PC-3 (cell line): ENCODE measurements around the gene FUBP3. TPM values are rescaled to one million over a fixed set of nuclear protein-coding genes. Genes with fewer than 3 reads are reported as not detected.

Experiments used
- ATAC-seq: fragments of 200-7000 bp; cut with Tn5 transposase; 2 replicates; pipeline ENCODE4 v1.9.1; 2020; ENCODE audit warnings: mild to moderate bottlenecking, moderate library complexity
- BruUV-seq: library from RNA; stranded (reverse); fragments of 400-500 nt; replicated peaks from 2 replicates; lab custom pipeline; 2021; lab: Mats Ljungman, UMichigan
- CTCF ChIA-PET: fragments of 300-600 bp; sonication (Branson Sonifier 250); formaldehyde crosslinking; loops from one replicate; lab custom pipeline; 2022; ENCODE audit warnings: antibody characterized with exemption; lab: Charles Lee
- POLR2A ChIA-PET: fragments of 300-600 bp; sonication (Branson Sonifier 250); formaldehyde crosslinking; loops from one replicate; lab custom pipeline; 2022; ENCODE audit warnings: antibody characterized with exemption; ENCODE audit not compliant: unreplicated experiment; lab: Charles Lee
- DNase-seq: peaks from one replicate; pipeline ENCODE4 v3.0.0-alpha.2; 2015
- H2AFZ ChIP-seq: fragments of 300-600 bp; sonication (generic); 2 replicates; pipeline ENCODE4 v1.6.0; 2016; ENCODE audit warnings: antibody characterized with exemption, low read length
- H3F3A ChIP-seq: fragments of 300-600 bp; sonication (generic); one replicate; pipeline ENCODE4 v1.6.0; 2017; ENCODE audit warnings: antibody characterized with exemption, low read length, control low read depth, mild to moderate bottlenecking; ENCODE audit not compliant: unreplicated experiment
- H3K27ac ChIP-seq: fragments of 300-600 bp; sonication (generic); 2 replicates; pipeline ENCODE4 v1.5.1; 2016; ENCODE audit warnings: mild to moderate bottlenecking, low read length
- H3K27me3 ChIP-seq: fragments of 300-600 bp; sonication (generic); 2 replicates; pipeline ENCODE4 v1.6.1; 2016; ENCODE audit warnings: low read length, mixed read lengths
- H3K36me3 ChIP-seq: fragments of 300-600 bp; sonication (generic); 2 replicates; pipeline ENCODE4 v1.6.1; 2016; ENCODE audit warnings: low read depth, mixed run types, low read length, mixed read lengths
- H3K4me1 ChIP-seq: fragments of 300-600 bp; sonication (generic); 2 replicates; pipeline ENCODE4 v1.5.1; 2016; ENCODE audit warnings: low read length; ENCODE audit not compliant: insufficient read depth
- H3K4me2 ChIP-seq: fragments of 300-600 bp; sonication (generic); 2 replicates; pipeline ENCODE4 v1.6.0; 2016; ENCODE audit warnings: low read length
- H3K4me3 ChIP-seq: fragments of 300-600 bp; sonication (generic); 2 replicates; pipeline ENCODE4 v1.5.1; 2016; ENCODE audit warnings: mild to moderate bottlenecking, low read length, mixed read lengths
- H3K79me2 ChIP-seq: fragments of 300-600 bp; sonication (generic); 2 replicates; pipeline ENCODE4 v1.6.1; 2017; ENCODE audit warnings: low read length, mixed read lengths
- H3K9ac ChIP-seq: fragments of 300-600 bp; sonication (generic); 2 replicates; pipeline ENCODE4 v1.6.0; 2016; ENCODE audit warnings: mild to moderate bottlenecking, low read length
- H3K9me2 ChIP-seq: fragments of 300-600 bp; sonication (generic); replicated peaks from 2 replicates; pipeline ENCODE4 v1.6.1; 2016; ENCODE audit warnings: mixed run types, low read length, mixed read lengths
- H3K9me3 ChIP-seq: fragments of 300-600 bp; sonication (generic); 2 replicates; pipeline ENCODE4 v1.6.1; 2016; ENCODE audit warnings: low read length, mixed read lengths
- H4K20me1 ChIP-seq: fragments of 300-600 bp; sonication (generic); 2 replicates; pipeline ENCODE4 v1.6.1; 2016; ENCODE audit warnings: low read length, mixed read lengths
- EZH2 ChIP-seq: fragments of 300-600 bp; sonication (generic); IDR thresholded peaks from one replicate; pipeline ENCODE4 v1.6.1; 2017; ENCODE audit warnings: antibody characterized with exemption, mild to moderate bottlenecking, low read length; ENCODE audit not compliant: unreplicated experiment
- EZH2phosphoT487 ChIP-seq: fragments of 300-600 bp; sonication (generic); IDR thresholded peaks from 2 replicates; pipeline ENCODE4 v1.6.1; 2018; ENCODE audit warnings: mild to moderate bottlenecking, antibody characterized with exemption, low read length, borderline replicate concordance
- intact Hi-C: fragments of 100-400 bp; cut with micrococcal nuclease; formaldehyde crosslinking; loops from 2 replicates; pipeline ENCODE4 v1.9.0; 2023
- total RNA-seq: library from RNA; depleted of rRNA; stranded (reverse); fragments of >200 nt; gene quantifications from 2 replicates; pipeline ENCODE4 v1.2.3, GENCODE V29; 2014
- TF ChIP-seq, protein P1 (sequence below): fragments of 300-600 bp; sonication (generic); conservative IDR thresholded peaks from 2 replicates; pipeline ENCODE4 v1.5.1; 2017; ENCODE audit warnings: antibody characterized with exemption, low read depth, mild to moderate bottlenecking, low read length

Gene FUBP3
- total RNA-seq, 1 experiment from 2014 or later = 53.7 TPM

DNA sequence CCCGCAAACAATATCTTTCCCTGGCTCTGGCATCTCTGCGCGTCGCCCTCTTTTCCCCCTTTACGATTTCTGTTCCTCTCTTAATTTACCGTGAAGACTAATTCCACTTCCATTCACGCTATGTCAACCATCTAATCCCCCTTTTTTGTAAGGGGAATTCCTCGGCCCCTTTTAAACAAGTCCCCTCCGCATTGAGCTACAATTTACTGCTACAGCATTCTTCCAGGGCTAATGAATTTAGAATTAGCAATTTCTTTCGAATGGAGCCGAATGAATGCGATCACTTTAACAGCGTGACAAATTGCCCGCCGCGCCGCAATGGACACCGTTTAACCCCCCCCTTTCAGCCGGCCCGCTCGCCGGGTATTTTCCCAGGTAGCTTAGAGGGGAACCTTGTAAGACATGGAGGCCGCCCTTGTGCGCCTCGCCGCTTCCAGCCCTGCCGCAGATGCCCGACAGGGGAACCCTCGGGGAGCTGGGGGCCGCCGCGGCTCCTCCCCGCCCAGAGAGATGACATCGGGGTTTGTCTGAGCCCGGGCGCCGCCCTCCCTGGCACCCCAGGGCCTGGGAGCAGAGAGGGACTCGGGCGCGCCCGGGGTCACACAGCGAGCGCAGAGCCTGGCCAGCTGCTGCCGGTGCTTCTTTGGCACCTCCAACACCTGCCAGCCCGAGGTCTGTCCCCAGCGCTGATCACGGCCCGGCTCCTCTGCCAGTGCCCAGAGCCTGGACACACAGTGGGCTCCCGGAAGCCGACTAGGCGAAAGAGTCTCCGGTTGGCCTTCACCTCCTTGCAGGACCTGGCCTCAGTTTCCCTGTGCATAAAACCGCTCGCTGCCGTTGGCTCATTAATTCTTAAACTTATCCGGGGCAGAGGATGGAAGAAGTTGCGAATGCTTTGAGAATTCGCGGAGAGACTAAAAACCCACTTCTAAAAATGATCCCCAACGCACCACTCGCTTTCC, 86.3 kb downstream of the FUBP3 start:
- CTCF ChIA-PET = no interaction called here
- H3K36me3 ChIP-seq = no peaks in the 10 kb centered on the region
- H3F3A ChIP-seq = no peaks in the 10 kb centered on the region

DNA sequence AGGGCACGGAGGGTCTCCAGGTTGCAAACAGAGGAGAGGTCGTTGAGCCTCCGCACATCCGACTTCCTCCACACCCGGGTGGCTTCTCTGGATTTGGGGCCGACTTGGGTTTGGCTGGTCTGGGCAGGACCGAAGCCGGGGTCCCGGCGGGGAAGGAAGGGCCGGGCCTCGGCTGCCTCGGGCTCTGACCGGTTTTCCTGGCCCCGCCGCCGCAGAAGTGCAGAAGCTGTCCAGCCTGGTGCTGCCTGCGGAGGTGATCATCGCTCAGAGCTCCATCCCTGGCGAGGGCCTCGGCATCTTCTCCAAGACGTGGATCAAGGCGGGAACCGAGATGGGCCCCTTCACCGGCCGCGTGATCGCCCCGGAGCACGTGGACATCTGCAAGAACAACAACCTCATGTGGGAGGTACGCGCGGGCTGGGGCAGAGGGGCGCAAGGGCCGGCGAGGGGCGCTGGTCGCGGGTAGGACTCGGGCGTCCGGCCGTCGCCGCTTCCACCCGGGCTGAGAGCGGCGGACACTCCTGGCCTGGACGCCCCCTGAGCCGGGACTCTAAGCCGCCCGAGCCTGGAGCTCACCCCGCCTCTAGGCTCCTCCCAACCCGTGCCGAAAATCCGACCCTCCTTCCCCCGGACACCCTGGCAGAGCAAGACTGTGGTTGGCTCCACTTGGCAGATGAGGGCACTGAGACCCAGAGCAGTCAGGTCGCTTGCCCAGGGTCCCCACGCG, 87.2 kb downstream of the FUBP3 start:
- no peak overlapping the region for H3K9ac ChIP-seq
- no peaks in the 10 kb centered on the region for H4K20me1 ChIP-seq
- no peaks in the 10 kb centered on the region for H3K36me3 ChIP-seq
- no peaks in the 10 kb centered on the region for H3K4me1 ChIP-seq
- peaks cover 40% of the 10 kb centered on the region for H3K27me3 ChIP-seq
- no TSS peak for BruUV-seq
- H3K4me2 ChIP-seq = no peak overlapping the region
- no peaks in the 10 kb centered on the region for H3K9me2 ChIP-seq
- TF ChIP-seq EZH2phosphoT487 = no peak
- TF ChIP-seq EZH2 = no peak
- TF ChIP-seq, protein P1, sequence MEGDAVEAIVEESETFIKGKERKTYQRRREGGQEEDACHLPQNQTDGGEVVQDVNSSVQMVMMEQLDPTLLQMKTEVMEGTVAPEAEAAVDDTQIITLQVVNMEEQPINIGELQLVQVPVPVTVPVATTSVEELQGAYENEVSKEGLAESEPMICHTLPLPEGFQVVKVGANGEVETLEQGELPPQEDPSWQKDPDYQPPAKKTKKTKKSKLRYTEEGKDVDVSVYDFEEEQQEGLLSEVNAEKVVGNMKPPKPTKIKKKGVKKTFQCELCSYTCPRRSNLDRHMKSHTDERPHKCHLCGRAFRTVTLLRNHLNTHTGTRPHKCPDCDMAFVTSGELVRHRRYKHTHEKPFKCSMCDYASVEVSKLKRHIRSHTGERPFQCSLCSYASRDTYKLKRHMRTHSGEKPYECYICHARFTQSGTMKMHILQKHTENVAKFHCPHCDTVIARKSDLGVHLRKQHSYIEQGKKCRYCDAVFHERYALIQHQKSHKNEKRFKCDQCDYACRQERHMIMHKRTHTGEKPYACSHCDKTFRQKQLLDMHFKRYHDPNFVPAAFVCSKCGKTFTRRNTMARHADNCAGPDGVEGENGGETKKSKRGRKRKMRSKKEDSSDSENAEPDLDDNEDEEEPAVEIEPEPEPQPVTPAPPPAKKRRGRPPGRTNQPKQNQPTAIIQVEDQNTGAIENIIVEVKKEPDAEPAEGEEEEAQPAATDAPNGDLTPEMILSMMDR = no peak
- H3F3A ChIP-seq = no peaks in the 10 kb centered on the region
- H3K4me3 ChIP-seq = no peak overlapping the region
- ChIA-PET POLR2A (no interaction called here), CTCF (no interaction called here)
- DNase-seq (no peak), ATAC-seq (no peak)
- H3K27ac ChIP-seq = no peak overlapping the region
- no peak overlapping the region for H2AFZ ChIP-seq
- no peaks in the 10 kb centered on the region for H3K9me3 ChIP-seq
- intact Hi-C loops = no loop called here
- H3K79me2 ChIP-seq = no peaks in the 10 kb centered on the region

More for the DNA sequence above, 86.3 kb downstream of the FUBP3 start:
- Histone ChIP-seq H3K27me3 (peaks cover 40% of the 10 kb centered on the region), H4K20me1 (no peaks in the 10 kb centered on the region), H3K79me2 (no peaks in the 10 kb centered on the region), H3K4me1 (no peaks in the 10 kb centered on the region), H3K4me3 (no peak overlapping the region), H3K4me2 (no peak overlapping the region), H3K27ac (no peak overlapping the region), H2AFZ (no peak overlapping the region), H3K9me3 (no peaks in the 10 kb centered on the region), H3K9me2 (no peaks in the 10 kb centered on the region), H3K9ac (no peak overlapping the region)
- POLR2A ChIA-PET = no interaction called here
- intact Hi-C loops = no loop called here
- TF ChIP-seq EZH2 (peak; percentile 95), EZH2phosphoT487 (peak; percentile 64; the same call in 1 of the 2 replicates)
- TF ChIP-seq, protein P1 = no peak
- BruUV-seq = no TSS peak
- ATAC-seq (no peak), DNase-seq (no peak)
